Stimulated activated effector memory CD8-positive, alpha-beta T cell treated with anti-CD3 and anti-CD28 coated beads, Interleukin-12 subunit alpha, Interleukin-12 subunit beta, amount 100 ng/mL, for 72 hours (primary cell): ENCODE data around the gene HNMT.

Experiments
- ATAC-seq: fragments of 150-1000 bp; cut with Tn5 transposase; 2 replicates; pipeline ENCODE4 v1.10.0; 2021
- DNase-seq, 2 donors: peaks; one replicate each; pipeline ENCODE4 v3.0.0; 2021 to 2022; ENCODE audit warnings: low spot score in 2 of 2
- H3K27ac Mint-ChIP-seq: one replicate; pipeline ENCODE4 v1.8.0; 2022; ENCODE audit warnings: mild to moderate bottlenecking, mixed read lengths
- H3K36me3 Mint-ChIP-seq: one replicate; pipeline ENCODE4 v1.8.0; 2022; ENCODE audit warnings: mild to moderate bottlenecking, mixed read lengths
- H3K4me1 Mint-ChIP-seq: one replicate; pipeline ENCODE4 v1.8.0; 2022; ENCODE audit warnings: mixed read lengths
- H3K4me3 Mint-ChIP-seq: one replicate; pipeline ENCODE4 v1.8.0; 2022; ENCODE audit warnings: mild to moderate bottlenecking, mixed read lengths
- H3K9me3 Mint-ChIP-seq: one replicate; pipeline ENCODE4 v1.8.0; 2022; ENCODE audit warnings: mixed read lengths

The HNMT gene

GRCh38 chr2:138009622-138010021 is 45.3 kb downstream of the HNMT start:
- DNase-seq (no peak), ATAC-seq (no peak)
- Mint-ChIP-seq H3K27ac (no peak overlapping the region), H3K4me3 (no peak overlapping the region), H3K36me3 (no peaks in the 10 kb centered on the region), H3K9me3 (peaks cover 10% of the 10 kb centered on the region), H3K4me1 (no peaks in the 10 kb centered on the region)

- peaks cover 10% of the 10 kb centered on the region for H3K9me3 Mint-ChIP-seq
- no peak overlapping the region for H3K4me3 Mint-ChIP-seq
- no peak overlapping the region for H3K27ac Mint-ChIP-seq
- ATAC-seq (no peak), DNase-seq (no peak)
- no peaks in the 10 kb centered on the region for H3K4me1 Mint-ChIP-seq
- H3K36me3 Mint-ChIP-seq, result no peaks in the 10 kb centered on the region
Observed at GRCh38 chr2:138010890-138011289, 46.6 kb downstream of the HNMT start.

DNA sequence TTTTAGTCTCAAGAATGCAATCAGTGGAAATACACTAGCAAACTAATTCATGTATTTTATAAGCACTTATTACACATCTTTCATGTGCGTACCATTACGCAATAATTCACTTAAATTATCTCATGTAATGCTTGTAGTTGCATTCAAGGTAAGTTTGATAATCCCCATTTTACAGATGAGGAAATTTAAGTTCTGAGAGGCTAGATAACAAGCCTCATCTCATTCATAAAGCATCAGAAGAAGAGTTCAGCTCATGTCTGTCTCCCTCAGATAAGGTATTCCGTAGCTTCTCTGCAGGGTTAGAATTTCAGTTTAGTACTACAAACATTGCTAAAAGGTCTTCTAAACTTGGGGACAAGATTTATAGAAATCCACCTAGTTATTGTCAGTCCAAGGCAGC is 47.8 kb downstream of the HNMT start:
- Mint-ChIP-seq H3K36me3 (no peaks in the 10 kb centered on the region), H3K4me3 (no peak overlapping the region), H3K9me3 (peaks cover 10% of the 10 kb centered on the region), H3K4me1 (no peaks in the 10 kb centered on the region), H3K27ac (no peak overlapping the region)
- ATAC-seq (no peak), DNase-seq (no peak)

- Mint-ChIP-seq H3K9me3 (peaks cover 4% of the 10 kb centered on the region), H3K4me1 (no peaks in the 10 kb centered on the region), H3K27ac (no peak overlapping the region), H3K36me3 (no peaks in the 10 kb centered on the region), H3K4me3 (no peak overlapping the region)
- ATAC-seq (no peak), DNase-seq (no peak)
Observed at GRCh38 chr2:138012968-138013367, 48.7 kb downstream of the HNMT start.

- Mint-ChIP-seq H3K4me3 (no peak overlapping the region), H3K9me3 (no peaks in the 10 kb centered on the region), H3K36me3 (no peaks in the 10 kb centered on the region), H3K4me1 (no peaks in the 10 kb centered on the region), H3K27ac (no peak overlapping the region)
- no peak for DNase-seq
- no peak for ATAC-seq
Observed at GRCh38 chr2:138013639-138014038, 49.4 kb downstream of the HNMT start.

DNA sequence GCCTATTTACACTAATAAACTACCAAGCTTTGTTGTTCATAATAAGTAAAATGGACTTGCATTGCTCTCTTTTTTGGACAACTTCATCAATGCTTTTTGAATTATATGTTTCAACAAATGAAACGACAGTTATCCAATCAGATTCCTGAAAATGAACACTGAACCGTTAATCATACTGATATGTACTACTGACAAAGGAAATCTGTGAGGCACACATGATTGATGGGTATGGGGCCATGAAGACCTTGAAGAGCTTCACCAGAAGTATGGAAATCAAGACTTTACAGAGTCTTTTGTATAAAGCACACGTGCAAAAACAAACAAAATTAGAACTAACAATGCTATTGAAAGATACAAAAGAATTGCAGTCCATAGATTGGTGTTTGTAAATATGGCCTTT is 51.2 kb downstream of the HNMT start:
- DNase-seq (no peak), ATAC-seq (no peak)
- no peak overlapping the region for H3K4me3 Mint-ChIP-seq
- H3K9me3 Mint-ChIP-seq, result no peaks in the 10 kb centered on the region
- no peaks in the 10 kb centered on the region for H3K36me3 Mint-ChIP-seq
- no peak overlapping the region for H3K27ac Mint-ChIP-seq
- H3K4me1 Mint-ChIP-seq, result no peaks in the 10 kb centered on the region

GRCh38 chr2:138016351-138017087 is 52.2 kb downstream of the HNMT start:
- H3K9me3 Mint-ChIP-seq, result no peaks in the 10 kb centered on the region
- no peak for ATAC-seq
- H3K4me3 Mint-ChIP-seq, result no peak overlapping the region
- H3K4me1 Mint-ChIP-seq, result no peaks in the 10 kb centered on the region
- no peaks in the 10 kb centered on the region for H3K36me3 Mint-ChIP-seq
- H3K27ac Mint-ChIP-seq, result no peak overlapping the region
- no peak for DNase-seq

DNA sequence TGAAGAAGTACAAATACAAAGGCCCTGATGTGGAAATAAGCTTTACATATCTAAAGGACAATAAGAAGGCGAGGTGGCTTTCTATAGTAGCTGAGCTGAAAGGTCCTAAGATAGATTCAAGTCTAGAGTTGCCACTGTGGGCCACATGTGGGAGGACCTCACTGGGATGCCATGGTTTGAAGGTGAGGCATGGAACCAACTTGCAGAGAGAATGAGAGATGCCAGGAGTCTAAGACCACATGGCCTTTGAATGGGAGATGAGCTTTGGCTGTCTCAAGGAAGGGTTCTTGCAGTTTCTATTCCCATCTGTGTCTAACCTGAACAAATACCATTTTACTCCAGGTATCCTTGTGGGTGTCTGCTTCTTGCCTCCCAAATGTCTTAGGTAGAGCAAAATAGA is 53.6 kb downstream of the HNMT start:
- Mint-ChIP-seq H3K4me1 (no peaks in the 10 kb centered on the region), H3K9me3 (no peaks in the 10 kb centered on the region), H3K4me3 (no peak overlapping the region), H3K27ac (no peak overlapping the region), H3K36me3 (no peaks in the 10 kb centered on the region)
- no peak for ATAC-seq
- no peak for DNase-seq

GRCh38 chr2:138018866-138019688 is 54.8 kb downstream of the HNMT start:
- H3K4me1 Mint-ChIP-seq, result no peaks in the 10 kb centered on the region
- ATAC-seq (no peak), DNase-seq (no peak)
- no peak overlapping the region for H3K4me3 Mint-ChIP-seq
- H3K36me3 Mint-ChIP-seq, result no peaks in the 10 kb centered on the region
- H3K27ac Mint-ChIP-seq, result no peak overlapping the region
- no peaks in the 10 kb centered on the region for H3K9me3 Mint-ChIP-seq

- no peaks in the 10 kb centered on the region for H3K9me3 Mint-ChIP-seq
- H3K36me3 Mint-ChIP-seq, result no peaks in the 10 kb centered on the region
- ATAC-seq (no peak), DNase-seq (no peak)
- H3K4me1 Mint-ChIP-seq, result no peaks in the 10 kb centered on the region
- H3K4me3 Mint-ChIP-seq, result no peak overlapping the region
- H3K27ac Mint-ChIP-seq, result no peak overlapping the region
Observed at GRCh38 chr2:138020432-138020831, 56.2 kb downstream of the HNMT start.

DNA sequence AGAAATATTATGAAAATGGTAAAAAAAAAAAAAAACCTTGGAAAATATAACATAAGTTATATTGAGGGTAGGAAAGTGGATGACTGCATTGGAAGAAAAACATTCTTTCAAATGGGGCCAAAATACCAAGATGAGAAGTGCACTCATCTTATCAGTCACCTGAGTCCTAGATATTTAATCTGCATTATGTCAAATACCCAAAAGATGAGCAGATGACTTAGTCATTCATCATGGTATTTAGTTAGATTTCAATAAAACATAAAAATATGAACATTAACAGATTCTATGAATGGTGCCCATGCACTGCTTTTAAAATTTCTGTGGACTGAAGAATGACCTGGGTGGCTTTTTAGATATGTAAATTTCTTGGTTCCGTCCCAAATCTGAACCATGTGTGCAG is 56.9 kb downstream of the HNMT start:
- H3K27ac Mint-ChIP-seq, result no peak overlapping the region
- no peaks in the 10 kb centered on the region for H3K36me3 Mint-ChIP-seq
- H3K4me1 Mint-ChIP-seq, result no peaks in the 10 kb centered on the region
- H3K4me3 Mint-ChIP-seq, result no peak overlapping the region
- H3K9me3 Mint-ChIP-seq, result no peaks in the 10 kb centered on the region
- no peak for DNase-seq
- ATAC-seq, result no peak

- no peaks in the 10 kb centered on the region for H3K9me3 Mint-ChIP-seq
- H3K4me1 Mint-ChIP-seq, result no peaks in the 10 kb centered on the region
- no peak overlapping the region for H3K27ac Mint-ChIP-seq
- no peak overlapping the region for H3K4me3 Mint-ChIP-seq
- H3K36me3 Mint-ChIP-seq, result no peaks in the 10 kb centered on the region
- ATAC-seq, result no peak
- DNase-seq, result no peak
Observed at GRCh38 chr2:138023298-138023697, 59.0 kb downstream of the HNMT start.

GRCh38 chr2:138023976-138024375 is 59.7 kb downstream of the HNMT start:
- DNase-seq, result no peak
- Mint-ChIP-seq H3K4me3 (no peak overlapping the region), H3K36me3 (no peaks in the 10 kb centered on the region), H3K27ac (no peak overlapping the region), H3K9me3 (no peaks in the 10 kb centered on the region), H3K4me1 (no peaks in the 10 kb centered on the region)
- ATAC-seq, result no peak

DNA sequence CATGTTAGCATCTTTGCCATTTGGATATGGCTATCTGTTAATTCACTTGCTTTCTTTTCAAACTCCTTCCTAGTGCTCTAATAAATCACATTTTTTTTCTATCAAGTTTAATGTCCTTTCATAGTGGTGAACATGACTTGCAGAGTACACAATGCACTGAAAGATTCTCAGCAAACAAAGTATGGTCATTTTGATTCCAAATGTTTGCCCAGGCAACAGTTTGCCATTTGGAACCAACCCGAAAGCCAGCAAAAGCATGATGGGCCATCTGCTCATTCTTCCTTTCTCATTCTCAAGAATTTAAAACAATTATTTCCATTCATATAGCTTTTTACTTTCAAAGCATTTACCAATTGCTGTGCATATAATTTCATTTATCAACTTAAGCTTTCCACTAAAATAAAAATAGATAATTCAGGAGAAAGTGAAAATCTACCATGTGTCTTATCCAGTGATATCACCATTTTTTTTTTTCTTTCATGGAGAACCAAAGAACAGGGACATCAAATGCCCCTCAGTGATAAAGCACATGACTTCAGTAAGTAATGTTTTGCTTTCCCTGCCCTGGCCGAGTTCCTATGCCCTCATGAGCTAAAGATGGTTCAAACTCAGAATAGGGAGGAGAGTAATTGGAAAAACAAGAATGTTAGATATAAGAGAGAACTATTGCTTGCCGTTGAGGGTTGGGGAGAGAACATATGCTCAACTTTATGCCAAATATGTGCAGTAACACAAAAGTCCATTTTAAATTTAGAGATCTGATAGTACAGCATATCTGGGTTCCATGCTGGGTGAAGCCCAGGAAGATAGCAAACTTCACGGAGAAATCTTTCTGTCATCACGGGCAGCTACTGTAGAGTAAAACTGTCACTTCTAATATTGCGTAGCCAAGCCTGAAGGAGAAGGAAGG is 62.1 kb downstream of the HNMT start:
- Mint-ChIP-seq H3K4me3 (no peak overlapping the region), H3K36me3 (no peaks in the 10 kb centered on the region), H3K27ac (no peak overlapping the region), H3K4me1 (no peaks in the 10 kb centered on the region), H3K9me3 (no peaks in the 10 kb centered on the region)
- no peak for ATAC-seq
- no peak for DNase-seq

DNA sequence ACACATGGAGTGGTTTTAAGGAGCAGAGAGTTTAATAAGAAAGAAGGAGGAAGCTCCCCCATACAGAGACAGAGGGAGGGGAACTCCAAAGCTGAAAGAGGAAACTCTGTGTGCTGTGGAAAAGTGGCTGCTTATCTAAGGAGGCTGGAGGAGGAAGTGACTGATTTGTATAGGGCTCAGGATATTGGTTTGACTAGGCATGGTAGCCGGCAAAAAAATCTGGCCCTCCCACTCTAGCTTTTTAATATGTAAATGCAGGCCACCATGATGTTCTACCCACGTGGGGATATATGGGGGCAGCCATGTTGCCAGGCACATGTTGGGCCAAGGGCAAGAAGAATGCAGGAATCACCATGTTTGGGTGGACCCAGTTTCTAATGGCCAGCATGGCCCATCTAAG is 64.3 kb downstream of the HNMT start:
- ATAC-seq (no peak), DNase-seq (no peak)
- no peaks in the 10 kb centered on the region for H3K36me3 Mint-ChIP-seq
- H3K4me3 Mint-ChIP-seq, result no peak overlapping the region
- peaks cover 2% of the 10 kb centered on the region for H3K9me3 Mint-ChIP-seq
- H3K4me1 Mint-ChIP-seq, result no peaks in the 10 kb centered on the region
- no peak overlapping the region for H3K27ac Mint-ChIP-seq
